ENCODE data around the gene PIK3R2. TPM values are rescaled to one million over a fixed set of nuclear protein-coding genes. Genes with fewer than 3 reads are reported as not detected.

PIK3R2 gene
- total and polyA plus RNA-seq, 2 of the 4 experiments (the other 2 are of a cell fraction), result 12.2 to 25.1 TPM

DNA sequence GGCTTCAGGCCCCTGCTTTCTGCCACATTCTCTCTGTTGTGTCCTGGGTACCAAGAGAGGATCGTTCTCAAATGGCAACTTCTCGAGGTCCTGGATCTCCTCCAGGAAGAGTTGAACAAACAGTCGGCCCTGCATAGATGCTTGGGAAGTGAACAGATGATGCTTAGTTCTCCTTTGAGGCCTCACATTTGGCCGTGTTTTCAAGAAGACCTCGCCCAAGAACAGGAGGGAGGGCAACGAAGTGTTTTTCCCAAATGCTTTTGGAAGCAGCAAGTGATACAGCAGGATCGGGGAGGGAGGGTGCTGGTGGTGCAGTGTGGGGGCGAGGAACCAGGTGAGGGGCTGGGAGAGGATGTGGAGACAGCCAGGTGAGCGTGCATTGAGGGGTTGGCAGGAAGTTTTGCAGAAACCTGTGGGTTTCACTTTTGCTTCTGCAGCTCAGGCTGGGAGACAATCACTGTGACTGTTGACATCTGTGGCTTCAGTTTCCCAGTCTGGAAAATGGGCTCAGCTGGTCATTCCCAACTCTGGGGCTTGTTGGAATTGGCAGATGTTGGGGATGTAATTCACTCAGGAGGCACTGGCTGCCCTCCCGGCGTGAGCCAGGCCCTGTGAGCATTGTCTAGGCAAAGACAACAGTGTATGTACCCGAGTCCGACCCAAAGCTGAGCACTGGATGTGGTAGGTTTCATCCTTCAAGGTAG, 33.8 kb upstream of the PIK3R2 start:
- Histone ChIP-seq H3K9me1 (ENCODE audit: insufficient read depth, low read length) (peaks cover 6% of the 10 kb centered on the region; the same call in 1 of the 2 replicates), H4K91ac (ENCODE audit: insufficient read depth, low read depth, low read length) (no peak overlapping the region), H3K18ac (ENCODE audit: low read depth, low read length) (no peak overlapping the region), H2BK20ac (ENCODE audit: low read depth, low read length) (no peak overlapping the region), H2BK15ac (ENCODE audit: low read depth, low read length) (no peak overlapping the region), H3K9me3 (ENCODE audit: control insufficient read depth, insufficient read depth, low read length) (no peaks in the 10 kb centered on the region), H3K23ac (ENCODE audit: low read depth, low read length) (peak overlapping the region; percentile 49), H2BK120ac (ENCODE audit: low read depth, low read length) (no peak overlapping the region), H3K9ac (ENCODE audit: low read depth, low read length) (no peak overlapping the region), H2BK5ac (ENCODE audit: low read depth, low read length, poor library complexity, severe bottlenecking) (no peak overlapping the region), H4K20me1 (ENCODE audit: insufficient read depth, low read length) (peaks cover 2% of the 10 kb centered on the region; the same call in 1 of the 2 replicates), H3K4me1 (ENCODE audit: control insufficient read depth, insufficient read depth, low read length) (peaks cover 13% of the 10 kb centered on the region), H3K56ac (ENCODE audit: extremely low read depth, insufficient read depth, low read length) (no peak overlapping the region), H2AFZ (replicated peaks; ENCODE audit: low read length, poor library complexity) (peak overlapping the region; percentile 92), H4K8ac (ENCODE audit: low read depth in 2 of 2, low read length in 2 of 2) (no peak overlapping the region), H2AK5ac (ENCODE audit: low read depth, low read length) (no peak overlapping the region), H3K4ac (ENCODE audit: low read depth, low read length) (no peak overlapping the region), H3K27me3 (ENCODE audit: control insufficient read depth, insufficient read depth, low read length) (no peaks in the 10 kb centered on the region), H3K4me3 (ENCODE audit: insufficient read depth, low read depth, low read length) (no peak overlapping the region), H3K79me1 (ENCODE audit: low read depth in 1 of 2, low read length in 2 of 2) (peaks cover 6 to 14% of the 10 kb centered on the region in 2 experiments; a peak in 2 of 4 replicates), H3K14ac (replicated peaks; ENCODE audit: low read depth, low read length) (peak overlapping the region; percentile 58; the same call in 1 of the 2 replicates), H4K5ac (ENCODE audit: low read depth, low read length) (no peak overlapping the region), H3K4me2 (ENCODE audit: low read depth, low read length) (peak overlapping the region; percentile 46), H2AK9ac (replicated peaks; ENCODE audit: low read depth, low read length, poor library complexity) (peak overlapping the region; percentile 80), H3K36me3 (ENCODE audit: control insufficient read depth, insufficient read depth, low read length) (peaks cover 23% of the 10 kb centered on the region), H3K27ac (ENCODE audit: insufficient read depth, low read length) (no peak overlapping the region)
- WGBS, 2 experiments (ENCODE audit: extremely low coverage in 2 of 2, insufficient read length in 1 of 2), result 31% methylated on average over 9 of the region's 13 CpGs; no CpG with 5 or more reads in 1 of the 2 experiments
- intact Hi-C loops (cut with micrococcal nuclease) (no loop called here), in situ Hi-C loops (cut with MboI; ENCODE audit: low sequenced_read_pairs) (loop anchor here (10.0 kb wide), 1 partner anchor 296 kb away; the partner anchor contains the start of gene SSBP4), dilution Hi-C loops (cut with HindIII; ENCODE audit: low sequenced_read_pairs, unreplicated experiment) (no loop called here)
- CTCF ChIA-PET, result no interaction called here
- POLR2A ChIA-PET (ENCODE audit: unreplicated experiment), result no interaction called here
- DNase-seq (peak; percentile 18), ATAC-seq (ENCODE audit: low read depth) (no peak)
- BruUV-seq (replicated peaks), result no TSS peak
- TF ChIP-seq MAZ (IDR thresholded peaks at IDR 0.05; ENCODE audit: borderline replicate concordance, low read depth, low read length) (no peak), RAD21 (IDR thresholded peaks at IDR 0.05; ENCODE audit: low read length) (no peak), SMC3 (IDR thresholded peaks at IDR 0.05; ENCODE audit: low read depth, low read length) (no peak), BHLHE40 (IDR thresholded peaks at IDR 0.05; ENCODE audit: low read depth, low read length) (no peak), CHD1 (IDR thresholded peaks at IDR 0.05; ENCODE audit: low read depth, low read length) (no peak), MXI1 (IDR thresholded peaks at IDR 0.05; ENCODE audit: borderline replicate concordance, low read depth, low read length) (no peak), NFE2L2 (IDR thresholded peaks at IDR 0.05; ENCODE audit: low read depth, low read length) (no peak), CEBPB (IDR thresholded peaks at IDR 0.05; ENCODE audit: low read depth, low read length) (no peak), POLR2A (IDR thresholded peaks at IDR 0.05; ENCODE audit: low read depth, low read length) (no peak), RFX5 (IDR thresholded peaks at IDR 0.05; ENCODE audit: low read depth, low read length) (no peak), MAFK (IDR thresholded peaks at IDR 0.05; ENCODE audit: low read depth, low read length) (no peak), RCOR1 (IDR thresholded peaks at IDR 0.05; ENCODE audit: insufficient replicate concordance, low read length) (no peak)
- TF ChIP-seq, protein P1, sequence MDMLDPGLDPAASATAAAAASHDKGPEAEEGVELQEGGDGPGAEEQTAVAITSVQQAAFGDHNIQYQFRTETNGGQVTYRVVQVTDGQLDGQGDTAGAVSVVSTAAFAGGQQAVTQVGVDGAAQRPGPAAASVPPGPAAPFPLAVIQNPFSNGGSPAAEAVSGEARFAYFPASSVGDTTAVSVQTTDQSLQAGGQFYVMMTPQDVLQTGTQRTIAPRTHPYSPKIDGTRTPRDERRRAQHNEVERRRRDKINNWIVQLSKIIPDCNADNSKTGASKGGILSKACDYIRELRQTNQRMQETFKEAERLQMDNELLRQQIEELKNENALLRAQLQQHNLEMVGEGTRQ (IDR thresholded peaks at IDR 0.05; ENCODE audit: low read depth, low read length), result no peak
- TF ChIP-seq, protein P2, sequence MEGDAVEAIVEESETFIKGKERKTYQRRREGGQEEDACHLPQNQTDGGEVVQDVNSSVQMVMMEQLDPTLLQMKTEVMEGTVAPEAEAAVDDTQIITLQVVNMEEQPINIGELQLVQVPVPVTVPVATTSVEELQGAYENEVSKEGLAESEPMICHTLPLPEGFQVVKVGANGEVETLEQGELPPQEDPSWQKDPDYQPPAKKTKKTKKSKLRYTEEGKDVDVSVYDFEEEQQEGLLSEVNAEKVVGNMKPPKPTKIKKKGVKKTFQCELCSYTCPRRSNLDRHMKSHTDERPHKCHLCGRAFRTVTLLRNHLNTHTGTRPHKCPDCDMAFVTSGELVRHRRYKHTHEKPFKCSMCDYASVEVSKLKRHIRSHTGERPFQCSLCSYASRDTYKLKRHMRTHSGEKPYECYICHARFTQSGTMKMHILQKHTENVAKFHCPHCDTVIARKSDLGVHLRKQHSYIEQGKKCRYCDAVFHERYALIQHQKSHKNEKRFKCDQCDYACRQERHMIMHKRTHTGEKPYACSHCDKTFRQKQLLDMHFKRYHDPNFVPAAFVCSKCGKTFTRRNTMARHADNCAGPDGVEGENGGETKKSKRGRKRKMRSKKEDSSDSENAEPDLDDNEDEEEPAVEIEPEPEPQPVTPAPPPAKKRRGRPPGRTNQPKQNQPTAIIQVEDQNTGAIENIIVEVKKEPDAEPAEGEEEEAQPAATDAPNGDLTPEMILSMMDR (conservative IDR thresholded peaks at IDR 0.05; ENCODE audit: low read depth, low read length), result no peak
- TF ChIP-seq, protein P3, sequence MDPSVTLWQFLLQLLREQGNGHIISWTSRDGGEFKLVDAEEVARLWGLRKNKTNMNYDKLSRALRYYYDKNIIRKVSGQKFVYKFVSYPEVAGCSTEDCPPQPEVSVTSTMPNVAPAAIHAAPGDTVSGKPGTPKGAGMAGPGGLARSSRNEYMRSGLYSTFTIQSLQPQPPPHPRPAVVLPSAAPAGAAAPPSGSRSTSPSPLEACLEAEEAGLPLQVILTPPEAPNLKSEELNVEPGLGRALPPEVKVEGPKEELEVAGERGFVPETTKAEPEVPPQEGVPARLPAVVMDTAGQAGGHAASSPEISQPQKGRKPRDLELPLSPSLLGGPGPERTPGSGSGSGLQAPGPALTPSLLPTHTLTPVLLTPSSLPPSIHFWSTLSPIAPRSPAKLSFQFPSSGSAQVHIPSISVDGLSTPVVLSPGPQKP (IDR thresholded peaks at IDR 0.05; ENCODE audit: borderline replicate concordance, low read depth, low read length), result no peak
